DMS153 (cell line): ENCODE measurements around the gene ZNF777.
"Not testable (repeated sequence)": the region's sequence is repeated elsewhere in the genome, so short reads cannot be mapped to it uniquely, and the experiment has no call there.

Experiments
- DNase-seq: peaks from one replicate; lab custom pipeline; 2025; lab: John Stamatoyannopoulos, UW

ZNF777 gene

GRCh38 chr7:149450821-149451220 lies 10.0 kb downstream of the ZNF777 start:
- DNase-seq: no peak

- DNase-seq: no peak
Measured at GRCh38 chr7:149449897-149450296, 11.0 kb downstream of the ZNF777 start.

GRCh38 chr7:149448961-149449360 lies 11.9 kb downstream of the ZNF777 start:
- DNase-seq: no peak

- DNase-seq: not testable (repeated sequence)
Measured at GRCh38 chr7:149446026-149446425, 14.8 kb downstream of the ZNF777 start.

GRCh38 chr7:149444287-149444686 lies 16.6 kb downstream of the ZNF777 start:
- DNase-seq: no peak

- no peak for DNase-seq
Measured at GRCh38 chr7:149443523-149443922, 17.3 kb downstream of the ZNF777 start.

- no peak for DNase-seq
Measured at GRCh38 chr7:149442924-149443323, 17.9 kb downstream of the ZNF777 start.

- DNase-seq: no peak
Measured at GRCh38 chr7:149440222-149440621, 20.6 kb downstream of the ZNF777 start.

- no peak for DNase-seq
Measured at GRCh38 chr7:149436358-149436757, 24.5 kb downstream of the ZNF777 start.

GRCh38 chr7:149433124-149433523 lies 27.7 kb downstream of the ZNF777 start:
- no peak for DNase-seq

GRCh38 chr7:149432121-149432691 lies 28.7 kb downstream of the ZNF777 start:
- DNase-seq: no peak

- DNase-seq: no peak
Measured at GRCh38 chr7:149431486-149432120, 29.3 kb downstream of the ZNF777 start.

- no peak for DNase-seq
Measured at GRCh38 chr7:149430192-149430591, 30.7 kb downstream of the ZNF777 start.

- no peak for DNase-seq
Measured at GRCh38 chr7:149427893-149428292, 33.0 kb downstream of the ZNF777 start.

- no peak for DNase-seq
Measured at GRCh38 chr7:149427096-149427680, 33.7 kb downstream of the ZNF777 start.

- DNase-seq: peak; percentile 24
Measured at GRCh38 chr7:149423449-149424110, 37.3 kb downstream of the ZNF777 start.

- no peak for DNase-seq
Measured at GRCh38 chr7:149422914-149423301, 38.0 kb downstream of the ZNF777 start.

GRCh38 chr7:149422162-149422913 lies 38.5 kb downstream of the ZNF777 start:
- DNase-seq: peak; percentile 51

- no peak for DNase-seq
Measured at GRCh38 chr7:149420006-149420405, 40.9 kb downstream of the ZNF777 start.

GRCh38 chr7:149415391-149416071 lies 45.3 kb downstream of the ZNF777 start:
- DNase-seq: no peak

- DNase-seq: no peak
Measured at GRCh38 chr7:149414745-149415390, 46.0 kb downstream of the ZNF777 start.
